Heart right ventricle (tissue), 16 donors: Measurements from ENCODE around the gene SSBP2. TPM values are rescaled to one million over a fixed set of nuclear protein-coding genes. Genes with fewer than 3 reads are reported as not detected.

Experiments used
- ATAC-seq, 8 donors: fragments of 200-7000 bp; cut with Tn5 transposase; one replicate each; pipeline ENCODE4 v1.9.1; 2020; ENCODE audit warnings: mild to moderate bottlenecking in 8 of 8, moderate library complexity in 8 of 8, moderate number of reproducible peaks in 1 of 8
- DNase-seq, 2 donors: peaks; one replicate each; pipeline ENCODE4 v3.0.0-alpha.2; 2020
- H3K27ac ChIP-seq, 10 donors: fragments of 200-600 bp; sonication (generic) in 2 of 10; one replicate each; pipeline versions ENCODE4 v1.5.0 to v1.8.0; 2020 to 2022; ENCODE audit warnings: mild to moderate bottlenecking in 3 of 10
- H3K27me3 ChIP-seq, 7 donors: fragments of 200-600 bp; one replicate each; pipeline ENCODE4 v1.8.0; 2021 to 2022; ENCODE audit warnings: mild to moderate bottlenecking in 2 of 7
- H3K36me3 ChIP-seq, 9 donors: fragments of 200-600 bp; sonication (generic) in 1 of 9; one replicate each; pipeline versions ENCODE4 v1.5.0 to v1.8.0; 2020 to 2022; ENCODE audit warnings: mild to moderate bottlenecking in 2 of 9
- H3K4me1 ChIP-seq, 9 donors: fragments of 200-600 bp; sonication (generic) in 1 of 9; one replicate each; pipeline versions ENCODE4 v1.5.0 to v1.8.0; 2020 to 2022; ENCODE audit warnings: mild to moderate bottlenecking in 4 of 9
- H3K4me3 ChIP-seq, 10 donors: fragments of 200-600 bp; sonication (generic) in 2 of 10; one replicate each; pipeline versions ENCODE4 v1.5.0 to v1.8.0; 2020 to 2022; ENCODE audit warnings: mild to moderate bottlenecking in 7 of 10, moderate library complexity in 2 of 10
- H3K9me3 ChIP-seq, 11 donors: fragments of 200-600 bp in 10 of 11; sonication (generic) in 2 of 11; one replicate each; pipeline versions ENCODE4 v1.5.0 to v1.8.0; 2013 to 2022; ENCODE audit warnings: mild to moderate bottlenecking in 2 of 11, control low read depth in 1 of 11, moderate library complexity in 1 of 11
- WGBS, 2 donors: extraction: QIAGEN DNeasy Blood & Tissue Kit; methylation state at CpG; one replicate each; pipeline ENCODE4 v1.1.7; 2013; ENCODE audit warnings: inconsistent platforms in 1 of 2; 5-methylcytosine and 5-hydroxymethylcytosine counted together
- intact Hi-C, 10 donors: fragments of 100-400 bp; cut with DNase I; formaldehyde crosslinking; loops; one replicate each; pipeline versions ENCODE4 v1.11.1 to v1.14.2; 2022
- polyA plus RNA-seq, 2 donors: library from polyadenylated mRNA; stranded (reverse); fragments of 200-250 nt; gene quantifications; one replicate each; pipeline ENCODE4 v1.2.3, GENCODE V29; 2013
- total RNA-seq, 10 donors: library from RNA; stranded (reverse); fragmentation: NEBNext Ultra II Directional in 3 of 10; extraction: Animal tissue kit (Norgen Biotek cat#: 25700) in 3 of 10; gene quantifications; one replicate each; pipeline versions ENCODE4 v1.2.1 to v1.2.4, GENCODE V29; 2021 to 2023
- TF ChIP-seq, protein P1 (sequence below), 9 donors: fragments of 200-600 bp; sonication (generic) in 2 of 9; IDR thresholded peaks; one replicate each; pipeline versions ENCODE4 v1.5.0 to v1.8.0; 2021 to 2022; ENCODE audit warnings: antibody characterized with exemption in 9 of 9, mild to moderate bottlenecking in 5 of 9, moderate library complexity in 1 of 9
- donor health status: Arrhythmogenic right ventricular cardiomyopathy.
- donor health status: ischemic (EF 13 %, LVEDD 7.1; RV severe dilation, severe dysfunction).
- donor health status: healthy with polysubstance abuse.
- donor health status: DM: no; HTN: yes; CAD: no.
- donor health status: DM: no; HTN: no; CAD: no.
- donor health status: ischemic (EF 25% LVEDD 6.9; RV normal size, moderate dysfunction).
- donor health status: ischemic (EF 25% LVEDD 5.7; RV mildly dilated, moderate dysfunction).
- donor health status: healthy.
- donor health status: DM: yes; HTN: yes; CAD: no.
- donor health status: Ischemic cardiomyopathy.
- donor health status: ischemic (EF 35%, LVEDD 5.7; RV mildly dilated, moderate dysfunction).
- donor health status: nonischemic (EF 11% LVEDD 7.7; RV severe dilation, severe dysfunction).
- donor health status: DM: yes; HTN: yes; CAD: no.
- donor health status: PGD.
- donor health status: ischemic (EF 29% LVEDD 5.4; RV normal size, mild dysfunction).
- donor health status: nonischemic (EF 23%, LVEDD 6.1; RV moderate dilation, normal function).

SSBP2 gene
- total and polyA plus RNA-seq, 12 donors, result 24.2 to 85.9 (median 52.0) TPM

DNA sequence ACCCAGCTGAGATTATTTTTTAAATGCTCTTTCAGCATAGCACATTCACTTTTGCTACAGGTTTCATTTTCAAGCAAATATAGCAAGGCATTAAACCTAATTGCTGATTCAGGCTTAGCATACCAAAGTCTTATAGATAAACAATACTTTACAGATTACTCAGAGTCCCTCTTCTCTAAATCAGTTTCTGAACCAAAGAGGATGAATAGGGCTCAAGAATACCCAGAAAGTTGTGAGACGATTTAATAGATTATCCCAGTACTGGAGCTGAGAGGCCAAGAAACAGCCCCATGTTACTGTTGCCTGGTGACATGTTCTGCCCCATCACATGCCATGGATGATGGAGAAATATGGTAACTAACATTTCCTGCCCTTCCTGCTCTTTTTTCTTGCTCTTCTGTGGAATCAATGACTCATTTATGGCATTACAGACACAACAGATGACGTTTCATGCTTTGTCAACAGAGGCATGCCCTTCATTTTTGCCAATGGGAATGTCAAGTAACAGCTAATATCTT, 18.1 kb upstream of the SSBP2 start:
- no peak for DNase-seq
- WGBS, 2 donors, result 93% methylated on average over 2 of the region's 2 CpGs
- intact Hi-C loops, result no loop called here

GRCh38 chr5:81767938-81768337, 17.0 kb upstream of the SSBP2 start:
- 95% methylated on average over 2 of the region's 2 CpGs for WGBS, 2 donors

More for the DNA sequence above, 18.1 kb upstream of the SSBP2 start:
- no peaks in the 10 kb centered on the region for H3K27me3 ChIP-seq
- H3K4me1 ChIP-seq, result peaks cover 0 to 19% (median 5%) of the 10 kb centered on the region in 9 donors
- TF ChIP-seq, protein P1, sequence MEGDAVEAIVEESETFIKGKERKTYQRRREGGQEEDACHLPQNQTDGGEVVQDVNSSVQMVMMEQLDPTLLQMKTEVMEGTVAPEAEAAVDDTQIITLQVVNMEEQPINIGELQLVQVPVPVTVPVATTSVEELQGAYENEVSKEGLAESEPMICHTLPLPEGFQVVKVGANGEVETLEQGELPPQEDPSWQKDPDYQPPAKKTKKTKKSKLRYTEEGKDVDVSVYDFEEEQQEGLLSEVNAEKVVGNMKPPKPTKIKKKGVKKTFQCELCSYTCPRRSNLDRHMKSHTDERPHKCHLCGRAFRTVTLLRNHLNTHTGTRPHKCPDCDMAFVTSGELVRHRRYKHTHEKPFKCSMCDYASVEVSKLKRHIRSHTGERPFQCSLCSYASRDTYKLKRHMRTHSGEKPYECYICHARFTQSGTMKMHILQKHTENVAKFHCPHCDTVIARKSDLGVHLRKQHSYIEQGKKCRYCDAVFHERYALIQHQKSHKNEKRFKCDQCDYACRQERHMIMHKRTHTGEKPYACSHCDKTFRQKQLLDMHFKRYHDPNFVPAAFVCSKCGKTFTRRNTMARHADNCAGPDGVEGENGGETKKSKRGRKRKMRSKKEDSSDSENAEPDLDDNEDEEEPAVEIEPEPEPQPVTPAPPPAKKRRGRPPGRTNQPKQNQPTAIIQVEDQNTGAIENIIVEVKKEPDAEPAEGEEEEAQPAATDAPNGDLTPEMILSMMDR (IDR thresholded peaks at IDR 0.05), result no peak
- no peaks in the 10 kb centered on the region for H3K36me3 ChIP-seq
- H3K4me3 ChIP-seq, result no peak overlapping the region
- ATAC-seq, result no peak
- no peak overlapping the region for H3K27ac ChIP-seq
- H3K9me3 ChIP-seq, result peaks cover 0 to 6% (median 0%) of the 10 kb centered on the region in 11 donors

GRCh38 chr5:81767097-81767496, 16.2 kb upstream of the SSBP2 start:
- ATAC-seq, result no peak
- no peak for DNase-seq
- TF ChIP-seq, protein P1 (IDR thresholded peaks at IDR 0.05), result no peak
- H3K9me3 ChIP-seq, result peaks cover 0 to under 1% (median 0%) of the 10 kb centered on the region in 11 donors
- H3K27me3 ChIP-seq, result no peaks in the 10 kb centered on the region
- peaks cover 0 to 14% (median 0%) of the 10 kb centered on the region in 9 donors for H3K4me1 ChIP-seq
- no peak overlapping the region for H3K4me3 ChIP-seq
- intact Hi-C loops, result no loop called here
- no peak overlapping the region for H3K27ac ChIP-seq
- WGBS, 2 donors, result 72 to 79% methylated on average over 8 of the region's 8 CpGs
- no peaks in the 10 kb centered on the region for H3K36me3 ChIP-seq

More at GRCh38 chr5:81767938-81768337, 17.0 kb upstream of the SSBP2 start:
- intact Hi-C loops, result no loop called here
- Histone ChIP-seq H3K36me3 (no peaks in the 10 kb centered on the region), H3K27ac (no peak overlapping the region), H3K27me3 (no peaks in the 10 kb centered on the region), H3K4me1 (peaks cover 0 to 19% (median 0%) of the 10 kb centered on the region in 9 donors), H3K4me3 (no peak overlapping the region), H3K9me3 (peaks cover 0 to 6% (median 0%) of the 10 kb centered on the region in 11 donors)
- ATAC-seq (no peak), DNase-seq (no peak)
- TF ChIP-seq, protein P1 (IDR thresholded peaks at IDR 0.05), result no peak

DNA sequence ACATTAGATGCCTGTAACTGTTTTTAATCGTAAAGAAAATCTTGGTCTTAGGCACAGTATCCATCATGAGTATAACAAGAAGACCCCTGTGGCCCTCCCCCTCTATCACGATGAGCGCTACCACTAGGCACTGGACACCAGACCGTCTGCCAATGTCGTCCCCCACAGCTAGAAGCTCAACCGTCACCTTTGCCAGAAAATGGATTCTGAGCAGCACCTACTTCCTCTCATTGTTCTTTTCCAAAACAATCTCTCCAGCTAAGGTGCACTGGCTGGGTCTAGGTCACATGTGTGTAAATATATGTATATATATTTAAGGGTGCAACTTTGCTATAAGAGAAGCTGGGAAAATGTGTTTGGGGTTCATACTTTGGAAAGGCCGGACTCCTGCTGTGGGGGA, 15.7 kb upstream of the SSBP2 start:
- ATAC-seq, result no peak
- 72 to 78% methylated on average over 7 of the region's 7 CpGs for WGBS, 2 donors
- TF ChIP-seq, protein P1 (IDR thresholded peaks at IDR 0.05), result no peak
- Histone ChIP-seq H3K4me3 (no peak overlapping the region), H3K36me3 (no peaks in the 10 kb centered on the region), H3K27ac (no peak overlapping the region), H3K9me3 (no peaks in the 10 kb centered on the region), H3K4me1 (peaks cover 0 to 14% (median 0%) of the 10 kb centered on the region in 9 donors), H3K27me3 (no peaks in the 10 kb centered on the region)
- intact Hi-C loops, result no loop called here
- no peak for DNase-seq
